Neural cell (in vitro differentiated cells): ENCODE data around the gene ADPRHL1. TPM values are rescaled to one million over a fixed set of nuclear protein-coding genes. Genes with fewer than 3 reads are reported as not detected.

Experiments used
- H2AFZ ChIP-seq: fragments of 200-600, 300-800 bp; sonication (generic), shearing (Covaris generic); 2 replicates; pipeline ENCODE4 v1.6.0; 2014; ENCODE audit warnings: low read depth, mild to moderate bottlenecking, antibody characterized with exemption, low read length, moderate library complexity
- H3F3A ChIP-seq: fragments of 200-600 bp; shearing (Covaris generic); 2 replicates; pipeline ENCODE4 v1.6.1; 2016; ENCODE audit warnings: mild to moderate bottlenecking, moderate library complexity, mixed read lengths, antibody characterized with exemption, low read length; ENCODE audit not compliant: insufficient read depth, poor library complexity, severe bottlenecking
- H3K27ac ChIP-seq: fragments of 200-600, 300-800 bp; sonication (generic), shearing (Covaris generic); 2 replicates; pipeline ENCODE4 v1.5.1; 2014; ENCODE audit warnings: mild to moderate bottlenecking, low read length, moderate library complexity
- H3K27me3 ChIP-seq: fragments of 300-800, 200-600 bp; sonication (generic), shearing (Covaris generic); 2 replicates; pipeline ENCODE4 v1.6.0; 2014; ENCODE audit warnings: mild to moderate bottlenecking, low read depth, low read length, moderate library complexity; ENCODE audit not compliant: insufficient read depth
- H3K36me3 ChIP-seq: fragments of 300-800, 200-600 bp; sonication (generic), shearing (Covaris generic); 2 replicates; pipeline ENCODE4 v1.5.1; 2014; ENCODE audit warnings: mild to moderate bottlenecking, antibody characterized with exemption, low read length, moderate library complexity; ENCODE audit not compliant: insufficient read depth
- H3K4me2 ChIP-seq: fragments of 300-800, 200-600 bp; sonication (generic), shearing (Covaris generic); 2 replicates; pipeline ENCODE4 v1.6.0; 2014; ENCODE audit warnings: mild to moderate bottlenecking, low read length
- H3K4me3 ChIP-seq: fragments of 300-800, 200-600 bp; sonication (generic), shearing (Covaris generic); 2 replicates; pipeline ENCODE4 v1.5.1; 2014; ENCODE audit warnings: mild to moderate bottlenecking, low read length, moderate library complexity
- H3K79me2 ChIP-seq: fragments of 200-600 bp; shearing (Covaris generic); replicated peaks from 2 replicates; pipeline ENCODE4 v1.6.0; 2014; ENCODE audit warnings: mild to moderate bottlenecking, low read length, moderate library complexity; ENCODE audit not compliant: insufficient read depth
- H3K9ac ChIP-seq: fragments of 300-800, 200-600 bp; sonication (generic), shearing (Covaris generic); 2 replicates; pipeline ENCODE4 v1.6.1; 2016; ENCODE audit warnings: mild to moderate bottlenecking, low read length, mixed read lengths
- H3K9me2 ChIP-seq: fragments of 200-600 bp; shearing (Covaris generic); 2 replicates; pipeline ENCODE4 v1.6.1; 2016; ENCODE audit warnings: mild to moderate bottlenecking, low read length, mixed read lengths; ENCODE audit not compliant: insufficient read depth
- H3K9me3 ChIP-seq: fragments of 200-600, 300-800 bp; sonication (generic), shearing (Covaris generic); 2 replicates; pipeline ENCODE4 v1.6.1; 2016; ENCODE audit warnings: mild to moderate bottlenecking, mixed run types, low read length, moderate library complexity, mixed read lengths
- H4K20me1 ChIP-seq: fragments of 200-600 bp; shearing (Covaris generic); 2 replicates; pipeline ENCODE4 v1.6.1; 2016; ENCODE audit warnings: mild to moderate bottlenecking, mixed run types; ENCODE audit not compliant: insufficient read depth
- EP300 ChIP-seq: fragments of 450-650 bp; conservative IDR thresholded peaks from 2 replicates; pipeline ENCODE4 v1.6.1; 2014; ENCODE audit warnings: antibody characterized with exemption, mild to moderate bottlenecking, moderate library complexity; ENCODE audit not compliant: poor library complexity, severe bottlenecking
- EZH2 ChIP-seq: fragments of 200-600, 300-800 bp; shearing (Covaris generic), sonication (generic); IDR thresholded peaks from 2 replicates; pipeline ENCODE4 v1.6.1; 2014; ENCODE audit warnings: antibody characterized with exemption, low read length, borderline replicate concordance, mild to moderate bottlenecking; ENCODE audit not compliant: insufficient read depth, poor library complexity, severe bottlenecking
- MXI1 ChIP-seq: fragments of 450-650 bp; conservative IDR thresholded peaks from 2 replicates; pipeline ENCODE4 v1.6.1; 2014; ENCODE audit warnings: antibody characterized with exemption, mild to moderate bottlenecking; ENCODE audit not compliant: poor library complexity, severe bottlenecking
- POLR2AphosphoS5 ChIP-seq: IDR thresholded peaks from 2 replicates; pipeline ENCODE4 v1.6.1; 2012
- RAD21 ChIP-seq: fragments of 450-650 bp; conservative IDR thresholded peaks from 2 replicates; pipeline ENCODE4 v1.6.1; 2014; ENCODE audit warnings: antibody characterized with exemption, mild to moderate bottlenecking, moderate library complexity
- SMC3 ChIP-seq: fragments of 450-650 bp; conservative IDR thresholded peaks from 2 replicates; pipeline ENCODE4 v1.6.1; 2014; ENCODE audit warnings: antibody characterized with exemption, mild to moderate bottlenecking, moderate library complexity; ENCODE audit not compliant: poor library complexity
- TAF1 ChIP-seq: IDR thresholded peaks from 2 replicates; pipeline ENCODE4 v1.6.1; 2012; ENCODE audit warnings: low read depth
- polyA plus RNA-seq: library from polyadenylated mRNA; depleted of rRNA; stranded (reverse); fragments of >200 nt; gene quantifications from 2 replicates; pipeline ENCODE4 v1.2.3, GENCODE V29; 2014
- TF ChIP-seq, protein P1 (sequence below): fragments of 450-650 bp; IDR thresholded peaks from 2 replicates; pipeline ENCODE4 v1.5.1; 2014; ENCODE audit warnings: antibody characterized with exemption, mild to moderate bottlenecking, moderate library complexity; ENCODE audit not compliant: poor library complexity, severe bottlenecking
- TF ChIP-seq, protein P2 (sequence below): IDR thresholded peaks from 2 replicates; pipeline ENCODE4 v1.6.1; 2012; ENCODE audit warnings: borderline replicate concordance

ADPRHL1 gene
- polyA plus RNA-seq, 1 donor from 2014 or later: 1.1 TPM

- no peaks in the 10 kb centered on the region for H3F3A ChIP-seq
- no peaks in the 10 kb centered on the region for H4K20me1 ChIP-seq
- H3K4me3 ChIP-seq: no peak overlapping the region
- no peaks in the 10 kb centered on the region for H3K36me3 ChIP-seq
- no peaks in the 10 kb centered on the region for H3K9me2 ChIP-seq
- no peak overlapping the region for H3K27ac ChIP-seq
- H3K4me2 ChIP-seq: no peak overlapping the region
- no peaks in the 10 kb centered on the region for H3K79me2 ChIP-seq
- TF ChIP-seq POLR2AphosphoS5 (no peak), EZH2 (no peak), SMC3 (no peak), EP300 (no peak), RAD21 (no peak), TAF1 (no peak), MXI1 (no peak)
- TF ChIP-seq, protein P1, sequence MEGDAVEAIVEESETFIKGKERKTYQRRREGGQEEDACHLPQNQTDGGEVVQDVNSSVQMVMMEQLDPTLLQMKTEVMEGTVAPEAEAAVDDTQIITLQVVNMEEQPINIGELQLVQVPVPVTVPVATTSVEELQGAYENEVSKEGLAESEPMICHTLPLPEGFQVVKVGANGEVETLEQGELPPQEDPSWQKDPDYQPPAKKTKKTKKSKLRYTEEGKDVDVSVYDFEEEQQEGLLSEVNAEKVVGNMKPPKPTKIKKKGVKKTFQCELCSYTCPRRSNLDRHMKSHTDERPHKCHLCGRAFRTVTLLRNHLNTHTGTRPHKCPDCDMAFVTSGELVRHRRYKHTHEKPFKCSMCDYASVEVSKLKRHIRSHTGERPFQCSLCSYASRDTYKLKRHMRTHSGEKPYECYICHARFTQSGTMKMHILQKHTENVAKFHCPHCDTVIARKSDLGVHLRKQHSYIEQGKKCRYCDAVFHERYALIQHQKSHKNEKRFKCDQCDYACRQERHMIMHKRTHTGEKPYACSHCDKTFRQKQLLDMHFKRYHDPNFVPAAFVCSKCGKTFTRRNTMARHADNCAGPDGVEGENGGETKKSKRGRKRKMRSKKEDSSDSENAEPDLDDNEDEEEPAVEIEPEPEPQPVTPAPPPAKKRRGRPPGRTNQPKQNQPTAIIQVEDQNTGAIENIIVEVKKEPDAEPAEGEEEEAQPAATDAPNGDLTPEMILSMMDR: no peak
- TF ChIP-seq, protein P2, sequence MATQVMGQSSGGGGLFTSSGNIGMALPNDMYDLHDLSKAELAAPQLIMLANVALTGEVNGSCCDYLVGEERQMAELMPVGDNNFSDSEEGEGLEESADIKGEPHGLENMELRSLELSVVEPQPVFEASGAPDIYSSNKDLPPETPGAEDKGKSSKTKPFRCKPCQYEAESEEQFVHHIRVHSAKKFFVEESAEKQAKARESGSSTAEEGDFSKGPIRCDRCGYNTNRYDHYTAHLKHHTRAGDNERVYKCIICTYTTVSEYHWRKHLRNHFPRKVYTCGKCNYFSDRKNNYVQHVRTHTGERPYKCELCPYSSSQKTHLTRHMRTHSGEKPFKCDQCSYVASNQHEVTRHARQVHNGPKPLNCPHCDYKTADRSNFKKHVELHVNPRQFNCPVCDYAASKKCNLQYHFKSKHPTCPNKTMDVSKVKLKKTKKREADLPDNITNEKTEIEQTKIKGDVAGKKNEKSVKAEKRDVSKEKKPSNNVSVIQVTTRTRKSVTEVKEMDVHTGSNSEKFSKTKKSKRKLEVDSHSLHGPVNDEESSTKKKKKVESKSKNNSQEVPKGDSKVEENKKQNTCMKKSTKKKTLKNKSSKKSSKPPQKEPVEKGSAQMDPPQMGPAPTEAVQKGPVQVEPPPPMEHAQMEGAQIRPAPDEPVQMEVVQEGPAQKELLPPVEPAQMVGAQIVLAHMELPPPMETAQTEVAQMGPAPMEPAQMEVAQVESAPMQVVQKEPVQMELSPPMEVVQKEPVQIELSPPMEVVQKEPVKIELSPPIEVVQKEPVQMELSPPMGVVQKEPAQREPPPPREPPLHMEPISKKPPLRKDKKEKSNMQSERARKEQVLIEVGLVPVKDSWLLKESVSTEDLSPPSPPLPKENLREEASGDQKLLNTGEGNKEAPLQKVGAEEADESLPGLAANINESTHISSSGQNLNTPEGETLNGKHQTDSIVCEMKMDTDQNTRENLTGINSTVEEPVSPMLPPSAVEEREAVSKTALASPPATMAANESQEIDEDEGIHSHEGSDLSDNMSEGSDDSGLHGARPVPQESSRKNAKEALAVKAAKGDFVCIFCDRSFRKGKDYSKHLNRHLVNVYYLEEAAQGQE: no peak
- H3K9me3 ChIP-seq: no peaks in the 10 kb centered on the region
- no peak overlapping the region for H2AFZ ChIP-seq
- no peaks in the 10 kb centered on the region for H3K27me3 ChIP-seq
- H3K9ac ChIP-seq: no peak overlapping the region
These were observed 46.8 kb downstream of the ADPRHL1 start for GRCh38 chr13:113406321-113407102.

GRCh38 chr13:113405481-113406300 lies 47.6 kb downstream of the ADPRHL1 start:
- H3K36me3 ChIP-seq: no peaks in the 10 kb centered on the region
- no peaks in the 10 kb centered on the region for H3K79me2 ChIP-seq
- no peak for TF ChIP-seq SMC3
- TF ChIP-seq, protein P2: no peak
- no peak overlapping the region for H3K4me2 ChIP-seq
- no peak overlapping the region for H3K9ac ChIP-seq
- no peak overlapping the region for H2AFZ ChIP-seq
- no peaks in the 10 kb centered on the region for H4K20me1 ChIP-seq
- no peaks in the 10 kb centered on the region for H3K9me2 ChIP-seq
- H3K27ac ChIP-seq: no peak overlapping the region
- no peaks in the 10 kb centered on the region for H3K27me3 ChIP-seq
- H3K9me3 ChIP-seq: no peaks in the 10 kb centered on the region
- no peak overlapping the region for H3K4me3 ChIP-seq
- H3F3A ChIP-seq: no peaks in the 10 kb centered on the region
